ENCODE measurements around the gene RNF227.
A peak's percentile ranks its signal among the peaks of the same experiment; 100 is the strongest.

RNF227 gene

GRCh38 chr17:7930841-7931631 lies 14.9 kb upstream of the RNF227 start:
- H3K4me1 ChIP-seq (ENCODE audit: control insufficient read depth, insufficient read depth, low read length), result peaks cover 30% of the 10 kb centered on the region
- no peaks in the 10 kb centered on the region for H3K9me3 ChIP-seq (ENCODE audit: control insufficient read depth in 2 of 2, low read length in 2 of 2)
- peak overlapping the region; percentile 75 to 99 for H3K4me3 ChIP-seq (ENCODE audit: low read length in 2 of 2)
- H3K9ac ChIP-seq (ENCODE audit: low read length in 2 of 2), result peak overlapping the region; percentile 61 to 79
- H3K27ac ChIP-seq (ENCODE audit: low read length), result peak overlapping the region; percentile 77
- H3K27me3 ChIP-seq (ENCODE audit: control insufficient read depth in 1 of 2, insufficient read depth in 2 of 2, low read length in 2 of 2), result peaks cover 2 to 15% of the 10 kb centered on the region in 2 donors
- H3K36me3 ChIP-seq (ENCODE audit: control insufficient read depth in 2 of 2, insufficient read depth in 2 of 2, low read length in 2 of 2), result peaks cover 2 to 3% of the 10 kb centered on the region in 2 donors

GRCh38 chr17:7929158-7930023 lies 13.3 kb upstream of the RNF227 start, which contains the start of gene KCNAB3:
TSS of gene KCNAB3 (minus strand) at chr17:7929856. CDS start at chr17:7929435, 421 bp downstream.
- H3K9me3 ChIP-seq (ENCODE audit: control insufficient read depth in 2 of 2, low read length in 2 of 2), result no peaks in the 10 kb centered on the region
- no peak within 1 kb of the TSS for H3K9ac ChIP-seq (ENCODE audit: low read length in 2 of 2)
- H3K4me3 ChIP-seq (ENCODE audit: low read length in 2 of 2), result peak within 1 kb of the TSS in 1 of 2 donors; percentile 29
- H3K36me3 ChIP-seq (ENCODE audit: control insufficient read depth in 2 of 2, insufficient read depth in 2 of 2, low read length in 2 of 2), result no peaks in the 10 kb centered on the region
- peaks cover 30% of the 10 kb centered on the region for H3K4me1 ChIP-seq (ENCODE audit: control insufficient read depth, insufficient read depth, low read length)
- peaks cover 2 to 15% of the 10 kb centered on the region in 2 donors for H3K27me3 ChIP-seq (ENCODE audit: control insufficient read depth in 1 of 2, insufficient read depth in 2 of 2, low read length in 2 of 2)
- no peak within 1 kb of the TSS for H3K27ac ChIP-seq (ENCODE audit: low read length)

DNA sequence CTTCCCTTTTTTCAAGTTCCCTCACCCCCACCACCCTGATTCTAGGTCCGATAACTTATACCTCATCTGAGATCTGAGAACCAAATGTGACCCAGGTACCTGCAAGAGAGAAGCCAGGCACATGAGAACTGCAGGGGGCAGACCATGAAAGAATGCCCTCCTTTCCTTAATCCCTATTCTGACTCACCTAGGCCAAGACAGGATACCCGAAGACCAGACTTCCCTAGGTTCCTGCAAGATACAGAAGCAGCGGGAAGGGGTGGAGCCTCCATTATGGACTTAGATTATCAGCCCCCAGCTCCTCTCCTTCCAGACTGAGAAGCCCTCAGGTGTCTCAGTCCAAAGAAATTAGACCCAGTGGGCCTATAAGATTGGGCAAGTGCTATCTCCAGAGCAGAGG lies 11.5 kb upstream of the RNF227 start:
- peaks cover 2 to 15% of the 10 kb centered on the region in 2 donors for H3K27me3 ChIP-seq (ENCODE audit: control insufficient read depth in 1 of 2, insufficient read depth in 2 of 2, low read length in 2 of 2)
- no peak overlapping the region for H3K4me3 ChIP-seq (ENCODE audit: low read length in 2 of 2)
- peaks cover 29% of the 10 kb centered on the region for H3K4me1 ChIP-seq (ENCODE audit: control insufficient read depth, insufficient read depth, low read length)
- no peaks in the 10 kb centered on the region for H3K36me3 ChIP-seq (ENCODE audit: control insufficient read depth in 2 of 2, insufficient read depth in 2 of 2, low read length in 2 of 2)
- no peaks in the 10 kb centered on the region for H3K9me3 ChIP-seq (ENCODE audit: control insufficient read depth in 2 of 2, low read length in 2 of 2)
- H3K27ac ChIP-seq (ENCODE audit: low read length), result no peak overlapping the region
- no peak overlapping the region for H3K9ac ChIP-seq (ENCODE audit: low read length in 2 of 2)

GRCh38 chr17:7922845-7923628 lies 6.9 kb upstream of the RNF227 start:
- Histone ChIP-seq H3K36me3 (ENCODE audit: control insufficient read depth in 2 of 2, insufficient read depth in 2 of 2, low read length in 2 of 2) (no peaks in the 10 kb centered on the region), H3K27me3 (ENCODE audit: control insufficient read depth in 1 of 2, insufficient read depth in 2 of 2, low read length in 2 of 2) (peaks cover 0 to 2% of the 10 kb centered on the region in 2 donors), H3K4me1 (ENCODE audit: control insufficient read depth, insufficient read depth, low read length) (peaks cover 12% of the 10 kb centered on the region), H3K4me3 (ENCODE audit: low read length in 2 of 2) (peak overlapping the region; percentile 56 to 80), H3K9ac (ENCODE audit: low read length in 2 of 2) (peak overlapping the region; percentile 53 to 80), H3K27ac (ENCODE audit: low read length) (peak overlapping the region; percentile 49), H3K9me3 (ENCODE audit: control insufficient read depth in 2 of 2, low read length in 2 of 2) (no peaks in the 10 kb centered on the region)

- Histone ChIP-seq H3K9me3 (ENCODE audit: control insufficient read depth in 2 of 2, low read length in 2 of 2) (no peaks in the 10 kb centered on the region), H3K27me3 (ENCODE audit: control insufficient read depth in 1 of 2, insufficient read depth in 2 of 2, low read length in 2 of 2) (no peaks in the 10 kb centered on the region), H3K9ac (ENCODE audit: low read length in 2 of 2) (peak overlapping the region; percentile 53 to 80), H3K36me3 (ENCODE audit: control insufficient read depth in 2 of 2, insufficient read depth in 2 of 2, low read length in 2 of 2) (no peaks in the 10 kb centered on the region), H3K4me3 (ENCODE audit: low read length in 2 of 2) (peak overlapping the region; percentile 56 to 80), H3K4me1 (ENCODE audit: control insufficient read depth, insufficient read depth, low read length) (peaks cover 12% of the 10 kb centered on the region), H3K27ac (ENCODE audit: low read length) (peak overlapping the region; percentile 49)
Observed at GRCh38 chr17:7922269-7922844, 6.3 kb upstream of the RNF227 start.

GRCh38 chr17:7916808-7917207 lies 719 bp upstream of the RNF227 start:
- no peaks in the 10 kb centered on the region for H3K9me3 ChIP-seq (ENCODE audit: control insufficient read depth in 2 of 2, low read length in 2 of 2)
- H3K4me3 ChIP-seq (ENCODE audit: low read length in 2 of 2), result peak overlapping the region in 1 of 2 donors; percentile 84
- peaks cover 22% of the 10 kb centered on the region for H3K4me1 ChIP-seq (ENCODE audit: control insufficient read depth, insufficient read depth, low read length)
- no peaks in the 10 kb centered on the region for H3K27me3 ChIP-seq (ENCODE audit: control insufficient read depth in 1 of 2, insufficient read depth in 2 of 2, low read length in 2 of 2)
- H3K27ac ChIP-seq (ENCODE audit: low read length), result peak overlapping the region; percentile 80
- peaks cover 0 to 2% of the 10 kb centered on the region in 2 donors for H3K36me3 ChIP-seq (ENCODE audit: control insufficient read depth in 2 of 2, insufficient read depth in 2 of 2, low read length in 2 of 2)
- H3K9ac ChIP-seq (ENCODE audit: low read length in 2 of 2), result no peak overlapping the region

DNA sequence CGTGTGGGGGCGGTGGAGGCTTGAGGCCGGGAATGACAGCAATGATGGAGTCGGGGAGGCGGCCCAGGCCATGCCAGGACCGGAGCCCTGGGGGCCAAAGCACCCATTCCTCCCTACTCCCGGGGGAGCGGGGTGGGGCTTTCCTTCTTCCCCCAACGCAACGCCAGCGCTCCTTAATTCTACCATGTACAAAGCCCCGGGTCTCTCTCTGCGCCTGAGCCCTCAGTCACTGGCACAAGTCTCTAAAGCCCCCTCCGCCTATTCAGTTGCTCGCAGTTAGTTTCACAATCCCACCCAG lies 245 bp upstream of the RNF227 start:
- Histone ChIP-seq H3K4me1 (ENCODE audit: control insufficient read depth, insufficient read depth, low read length) (peaks cover 22% of the 10 kb centered on the region), H3K36me3 (ENCODE audit: control insufficient read depth in 2 of 2, insufficient read depth in 2 of 2, low read length in 2 of 2) (peaks cover 0 to 5% of the 10 kb centered on the region in 2 donors), H3K27me3 (ENCODE audit: control insufficient read depth in 1 of 2, insufficient read depth in 2 of 2, low read length in 2 of 2) (no peaks in the 10 kb centered on the region), H3K9ac (ENCODE audit: low read length in 2 of 2) (peak overlapping the region; percentile 73 to 81), H3K9me3 (ENCODE audit: control insufficient read depth in 2 of 2, low read length in 2 of 2) (no peaks in the 10 kb centered on the region), H3K4me3 (ENCODE audit: low read length in 2 of 2) (peak overlapping the region; percentile 67 to 84), H3K27ac (ENCODE audit: low read length) (peak overlapping the region; percentile 80)

DNA sequence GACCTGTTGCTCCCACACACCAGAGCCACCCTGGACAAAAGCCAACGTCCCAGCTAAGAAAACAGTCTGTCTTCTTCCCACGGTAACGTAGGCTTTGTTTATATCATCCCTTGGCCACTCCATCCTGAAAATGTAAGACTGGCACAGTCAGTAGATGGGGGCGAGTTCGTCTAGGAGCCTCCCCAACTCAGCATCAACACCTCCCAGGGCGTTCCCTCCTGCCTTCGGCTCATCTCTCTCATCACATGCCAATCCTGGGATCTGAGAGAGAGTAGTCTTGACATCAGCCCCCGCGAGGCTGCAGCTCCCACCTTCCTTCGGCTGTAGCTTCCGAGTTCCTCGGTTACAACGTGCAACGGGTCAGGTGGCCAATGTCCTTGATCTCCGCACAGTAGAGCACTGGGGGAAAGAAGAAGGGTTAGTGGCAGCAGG lies 894 bp downstream of the RNF227 start:
- Histone ChIP-seq H3K27ac (ENCODE audit: low read length) (peak overlapping the region; percentile 87), H3K27me3 (ENCODE audit: control insufficient read depth in 1 of 2, insufficient read depth in 2 of 2, low read length in 2 of 2) (no peaks in the 10 kb centered on the region), H3K36me3 (ENCODE audit: control insufficient read depth in 2 of 2, insufficient read depth in 2 of 2, low read length in 2 of 2) (peaks cover 8 to 11% of the 10 kb centered on the region in 2 donors), H3K9me3 (ENCODE audit: control insufficient read depth in 2 of 2, low read length in 2 of 2) (no peaks in the 10 kb centered on the region), H3K4me3 (ENCODE audit: low read length in 2 of 2) (peak overlapping the region; percentile 84 to 88), H3K9ac (ENCODE audit: low read length in 2 of 2) (peak overlapping the region; percentile 69 to 73), H3K4me1 (ENCODE audit: control insufficient read depth, insufficient read depth, low read length) (peaks cover 22% of the 10 kb centered on the region)

DNA sequence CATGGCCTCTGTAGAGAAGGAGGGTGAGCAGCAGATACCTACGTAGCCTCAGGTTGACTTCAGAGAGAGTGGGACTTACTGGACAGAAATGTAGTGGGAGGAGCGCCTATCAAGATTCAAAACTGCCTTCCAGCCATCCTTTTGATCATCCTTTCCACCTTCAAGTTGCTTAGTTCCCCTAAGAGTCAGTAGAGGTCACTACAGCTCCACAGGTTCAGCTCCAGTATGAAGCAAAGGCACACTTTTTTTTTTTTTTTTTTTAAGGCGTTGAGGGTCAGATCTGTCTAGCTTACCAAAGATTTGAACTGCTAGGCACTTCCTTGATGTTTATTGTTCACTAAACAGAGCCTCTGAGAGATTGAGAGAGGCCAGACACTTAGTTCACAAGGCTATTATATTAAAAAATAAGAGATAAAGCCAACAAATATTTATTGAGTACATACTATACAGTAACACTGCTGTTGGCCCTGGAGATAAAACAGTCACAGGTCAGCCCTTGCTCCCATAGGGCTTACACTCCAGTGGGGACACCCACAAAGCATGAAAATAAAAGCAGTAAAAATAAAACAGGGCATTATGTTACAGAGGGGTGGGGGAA lies 3.1 kb downstream of the RNF227 start:
- Histone ChIP-seq H3K4me3 (ENCODE audit: low read length in 2 of 2) (no peak overlapping the region), H3K27ac (ENCODE audit: low read length) (no peak overlapping the region), H3K4me1 (ENCODE audit: control insufficient read depth, insufficient read depth, low read length) (peaks cover 22% of the 10 kb centered on the region), H3K9ac (ENCODE audit: low read length in 2 of 2) (no peak overlapping the region), H3K36me3 (ENCODE audit: control insufficient read depth in 2 of 2, insufficient read depth in 2 of 2, low read length in 2 of 2) (peaks cover 23 to 24% of the 10 kb centered on the region in 2 donors), H3K27me3 (ENCODE audit: control insufficient read depth in 1 of 2, insufficient read depth in 2 of 2, low read length in 2 of 2) (no peaks in the 10 kb centered on the region), H3K9me3 (ENCODE audit: control insufficient read depth in 2 of 2, low read length in 2 of 2) (no peaks in the 10 kb centered on the region)

Data from stomach smooth muscle (tissue), 2 donors.